DND-41 (cell line): ENCODE results near the gene CHCHD3.
"Not testable (repeated sequence)": the region's sequence is repeated elsewhere in the genome, so short reads cannot be mapped to it uniquely, and the experiment has no call there.

Experiments used
- ATAC-seq: fragments of 200-7000 bp; cut with Tn5 transposase; 3 replicates; pipeline ENCODE4 v1.9.1; 2021; ENCODE audit warnings: low read depth; ENCODE audit not compliant: insufficient read depth
- DNase-seq: peaks from one replicate; pipeline ENCODE4 v3.0.0-alpha.2; 2020
- H2AFZ ChIP-seq: 2 replicates; pipeline ENCODE4 v1.6.0; 2012; ENCODE audit warnings: low read depth, low read length
- H3K27ac ChIP-seq: 2 replicates; pipeline ENCODE4 v1.5.1; 2012; ENCODE audit warnings: low read length, inconsistent platforms
- H3K27me3 ChIP-seq: fragments of 200-600 bp; sonication (generic); 2 replicates; pipeline ENCODE4 v1.6.0; 2012; ENCODE audit warnings: low read length, mild to moderate bottlenecking, inconsistent platforms; ENCODE audit not compliant: insufficient read depth, poor library complexity
- H3K36me3 ChIP-seq: 2 replicates; pipeline ENCODE4 v1.5.1; 2012; ENCODE audit warnings: low read length, inconsistent platforms; ENCODE audit not compliant: insufficient read depth
- H3K4me1 ChIP-seq: 2 replicates; pipeline ENCODE4 v1.5.1; 2012; ENCODE audit warnings: mild to moderate bottlenecking, low read length; ENCODE audit not compliant: insufficient read depth
- H3K4me2 ChIP-seq: 2 replicates; pipeline ENCODE4 v1.6.0; 2012; ENCODE audit warnings: mild to moderate bottlenecking, moderate library complexity, low read length, inconsistent platforms; ENCODE audit not compliant: insufficient read depth
- H3K4me3 ChIP-seq, 2 experiments: fragments of 200-600 bp in 1 of 2; shearing (Covaris generic) in 1 of 2; 2 replicates each; pipeline ENCODE4 v1.5.1; 2012 to 2016; ENCODE audit warnings: inconsistent platforms in 2 of 2, low read length in 2 of 2, mild to moderate bottlenecking in 2 of 2, low read depth in 1 of 2, moderate library complexity in 1 of 2
- H3K79me2 ChIP-seq: 2 replicates; pipeline ENCODE4 v1.6.0; 2012; ENCODE audit warnings: low read length, inconsistent platforms; ENCODE audit not compliant: insufficient read depth
- H3K9ac ChIP-seq: 2 replicates; pipeline ENCODE4 v1.6.0; 2012; ENCODE audit warnings: low read depth, mild to moderate bottlenecking, inconsistent platforms, low read length, moderate library complexity
- H3K9me3 ChIP-seq: 2 replicates; pipeline ENCODE4 v1.5.1; 2012; ENCODE audit warnings: low read length, moderate library complexity, mild to moderate bottlenecking, inconsistent platforms; ENCODE audit not compliant: insufficient read depth, severe bottlenecking
- H4K20me1 ChIP-seq: 2 replicates; pipeline ENCODE4 v1.6.0; 2012; ENCODE audit warnings: low read length; ENCODE audit not compliant: insufficient read depth
- CTCF ChIP-seq: IDR thresholded peaks from 2 replicates; pipeline ENCODE4 v1.5.1; 2012; ENCODE audit warnings: borderline replicate concordance, low read length, moderate library complexity, mild to moderate bottlenecking; ENCODE audit not compliant: poor library complexity, severe bottlenecking; ENCODE audit errors: extremely low read depth
- EZH2 ChIP-seq: IDR thresholded peaks from 3 replicates; pipeline ENCODE4 v1.6.1; 2012; ENCODE audit warnings: borderline replicate concordance, low read depth, mild to moderate bottlenecking, moderate library complexity, low read length, inconsistent platforms; ENCODE audit not compliant: severe bottlenecking

CHCHD3 gene

DNA sequence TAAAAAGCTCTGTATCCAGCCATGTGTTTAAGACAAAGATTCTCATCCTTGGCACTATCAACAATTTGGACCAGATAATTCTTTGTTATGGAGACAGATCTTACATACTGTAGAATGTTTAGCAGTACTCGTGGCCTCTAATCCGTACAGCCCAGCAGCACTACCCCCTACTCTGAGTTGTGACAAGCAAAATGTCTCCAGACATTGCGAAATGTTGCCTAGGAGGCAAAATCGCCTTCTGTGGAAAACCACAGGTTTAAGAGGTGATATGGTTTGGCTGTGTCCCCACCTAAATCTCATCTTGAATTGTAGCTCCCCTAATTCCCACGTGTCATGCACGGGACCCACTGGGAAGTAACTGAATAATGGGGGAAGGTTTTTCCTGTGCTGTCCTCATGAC, 186.7 kb downstream of the CHCHD3 start:
- Histone ChIP-seq H2AFZ (no peak overlapping the region), H3K4me3 (no peak overlapping the region), H3K4me2 (no peak overlapping the region), H4K20me1 (no peaks in the 10 kb centered on the region), H3K36me3 (peaks cover 13% of the 10 kb centered on the region), H3K9me3 (peaks cover 9% of the 10 kb centered on the region), H3K4me1 (no peaks in the 10 kb centered on the region), H3K27me3 (no peaks in the 10 kb centered on the region), H3K9ac (no peak overlapping the region), H3K79me2 (no peaks in the 10 kb centered on the region), H3K27ac (no peak overlapping the region)
- no peak for TF ChIP-seq EZH2
- TF ChIP-seq CTCF: no peak
- no peak for DNase-seq
- ATAC-seq: no peak

GRCh38 chr7:132893560-132893959, 188.3 kb downstream of the CHCHD3 start:
- Histone ChIP-seq H3K36me3 (peaks cover 13% of the 10 kb centered on the region), H3K4me2 (no peak overlapping the region)
- ATAC-seq: no peak

DNA sequence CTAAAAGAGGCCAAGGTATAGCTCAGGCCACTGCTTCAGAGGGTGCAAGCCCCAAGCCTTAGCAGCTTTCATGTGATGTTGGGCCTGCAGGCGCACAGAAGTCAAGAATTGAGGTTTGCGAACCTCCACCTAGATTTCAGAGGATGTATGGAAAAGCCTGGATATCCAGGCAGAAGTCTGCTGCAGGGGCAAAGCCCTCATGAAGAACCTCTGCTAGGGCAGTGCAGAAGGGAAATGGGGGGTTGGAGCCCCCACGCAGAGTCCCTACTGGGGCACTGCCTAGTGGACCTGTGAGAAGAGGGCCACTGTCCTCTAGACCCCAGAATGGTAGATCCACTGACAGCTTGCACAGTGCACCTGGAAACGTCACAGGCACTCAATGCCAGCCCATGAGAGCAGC, 189.1 kb downstream of the CHCHD3 start:
- H3K4me2 ChIP-seq, H4K20me1 ChIP-seq, H2AFZ ChIP-seq, H3K4me1 ChIP-seq, H3K9me3 ChIP-seq, ATAC-seq, H3K27ac ChIP-seq, H3K9ac ChIP-seq, H3K4me3 ChIP-seq, H3K79me2 ChIP-seq, DNase-seq, H3K27me3 ChIP-seq: not testable (repeated sequence)
- H3K36me3 ChIP-seq: peaks cover 13% of the 10 kb centered on the region

More at GRCh38 chr7:132893560-132893959, 188.3 kb downstream of the CHCHD3 start:
- TF ChIP-seq CTCF: no peak
- no peak for TF ChIP-seq EZH2
- peaks cover 9% of the 10 kb centered on the region for H3K9me3 ChIP-seq
- H4K20me1 ChIP-seq: no peaks in the 10 kb centered on the region; the same call in 1 of the 2 replicates
- no peaks in the 10 kb centered on the region for H3K27me3 ChIP-seq
- no peak overlapping the region for H3K4me3 ChIP-seq
- no peaks in the 10 kb centered on the region for H3K79me2 ChIP-seq
- H3K4me1 ChIP-seq: no peaks in the 10 kb centered on the region
- no peak overlapping the region for H3K9ac ChIP-seq
- H3K27ac ChIP-seq: no peak overlapping the region
- H2AFZ ChIP-seq: no peak overlapping the region
- no peak for DNase-seq

DNA sequence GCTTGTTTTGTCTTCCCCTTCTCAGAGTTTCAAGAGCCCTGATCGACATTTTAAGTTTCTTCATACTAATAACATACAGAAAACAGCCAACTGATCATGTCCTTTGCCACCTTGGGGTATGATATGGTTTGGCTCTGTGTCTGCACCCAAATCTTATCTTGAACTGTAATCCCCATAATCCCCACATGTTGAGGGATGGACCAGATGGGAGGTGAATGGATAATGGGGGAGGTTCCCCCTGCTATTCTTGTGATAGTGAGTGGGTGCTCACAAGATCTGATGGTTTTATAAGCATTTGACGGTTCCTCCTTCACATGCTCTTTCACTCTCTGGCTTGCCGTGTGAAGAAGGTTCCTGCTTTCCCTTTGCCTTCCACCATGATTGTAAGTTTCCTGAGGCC, 190.3 kb downstream of the CHCHD3 start:
- no peaks in the 10 kb centered on the region; the same call in 1 of the 2 replicates for H4K20me1 ChIP-seq
- H3K27ac ChIP-seq: no peak overlapping the region

More for the DNA sequence above, 190.3 kb downstream of the CHCHD3 start:
- TF ChIP-seq EZH2 (no peak), CTCF (no peak)
- Histone ChIP-seq H3K79me2 (no peaks in the 10 kb centered on the region), H3K9ac (no peak overlapping the region), H3K4me2 (no peak overlapping the region), H3K4me1 (no peaks in the 10 kb centered on the region), H3K27me3 (no peaks in the 10 kb centered on the region), H3K4me3 (no peak overlapping the region), H3K9me3 (peaks cover 9% of the 10 kb centered on the region), H2AFZ (no peak overlapping the region), H3K36me3 (peaks cover 10% of the 10 kb centered on the region; the same call in 1 of the 2 replicates)
- ATAC-seq (no peak), DNase-seq (no peak)
